ENCODE measurements around the gene IL17RC.
A peak's percentile ranks its signal among the peaks of the same experiment; 100 is the strongest.

IL17RC gene

DNA sequence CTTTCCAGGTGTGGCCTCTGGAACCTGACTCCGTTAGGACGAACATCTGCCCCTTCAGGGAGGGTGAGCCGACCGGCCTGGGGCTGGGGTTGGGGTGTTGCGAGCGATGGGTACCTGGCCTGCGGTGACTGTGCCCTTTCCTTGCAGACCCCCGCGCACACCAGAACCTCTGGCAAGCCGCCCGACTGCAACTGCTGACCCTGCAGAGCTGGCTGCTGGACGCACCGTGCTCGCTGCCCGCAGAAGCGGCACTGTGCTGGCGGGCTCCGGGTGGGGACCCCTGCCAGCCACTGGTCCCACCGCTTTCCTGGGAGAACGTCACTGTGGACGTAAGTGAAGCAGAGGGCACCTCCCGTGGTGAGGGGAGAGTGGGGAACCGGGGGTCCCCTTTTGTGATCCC is 11.3 kb downstream of the IL17RC start:
- H2AFZ ChIP-seq (ENCODE audit: low read depth, low read length), result no peak overlapping the region
- H3K9ac ChIP-seq (ENCODE audit: low read length), result no peak overlapping the region
- no peak overlapping the region for H3K4me2 ChIP-seq (ENCODE audit: low read length)
- TF ChIP-seq CTCF (IDR thresholded peaks at IDR 0.05; ENCODE audit: low read depth, low read length) (no peak), EZH2phosphoT487 (IDR thresholded peaks at IDR 0.05; ENCODE audit: low read depth) (no peak)
- no peaks in the 10 kb centered on the region for H4K20me1 ChIP-seq (ENCODE audit: insufficient read depth, low read length)
- no peaks in the 10 kb centered on the region for H3K9me3 ChIP-seq (ENCODE audit: insufficient read depth, low read length)
- no peak overlapping the region for H3K27ac ChIP-seq (ENCODE audit: low read length)
- no peaks in the 10 kb centered on the region for H3K79me2 ChIP-seq (ENCODE audit: low read length)
- H3K4me1 ChIP-seq (ENCODE audit: low read length), result peaks cover 3% of the 10 kb centered on the region; the same call in 1 of the 2 replicates
- peaks cover 6% of the 10 kb centered on the region; the same call in 1 of the 2 replicates for H3K27me3 ChIP-seq (ENCODE audit: low read depth, low read length)
- H3K36me3 ChIP-seq (replicated peaks; ENCODE audit: low read depth, low read length), result no peaks in the 10 kb centered on the region
- no peak overlapping the region for H3K4me3 ChIP-seq (ENCODE audit: low read length)

DNA sequence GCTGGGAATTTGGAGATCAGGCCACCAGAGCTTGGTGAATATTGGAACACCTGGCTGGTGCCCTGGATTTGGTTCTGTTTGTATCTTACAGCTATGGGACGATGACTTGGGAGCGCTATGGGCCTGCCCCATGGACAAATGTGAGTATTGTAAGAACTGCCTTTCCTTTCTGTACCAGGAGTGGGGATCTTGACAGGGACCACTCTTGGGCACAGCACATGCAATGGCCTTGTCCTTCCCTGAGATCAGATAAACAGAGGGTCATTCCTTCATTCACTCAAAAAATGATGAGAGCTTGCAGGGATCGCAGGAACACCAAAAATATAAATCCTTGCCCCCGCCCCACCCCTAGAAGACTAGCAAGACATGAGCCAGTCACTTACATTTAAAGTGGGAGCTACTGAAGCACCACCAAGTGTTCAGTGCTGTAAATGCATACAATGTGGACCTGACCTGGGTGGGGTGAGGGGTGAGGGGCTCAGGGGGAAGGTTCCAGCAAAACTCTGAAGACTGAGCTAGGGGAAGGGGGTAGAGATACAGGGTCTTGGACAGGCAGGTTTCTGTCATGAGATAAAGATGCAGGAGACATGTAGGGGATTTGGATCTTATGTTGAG is 14.0 kb downstream of the IL17RC start:
- H3K79me2 ChIP-seq (ENCODE audit: low read length), result peaks cover 11% of the 10 kb centered on the region
- H3K4me2 ChIP-seq (ENCODE audit: low read length), result no peak overlapping the region
- peak; percentile 53 for TF ChIP-seq CTCF (IDR thresholded peaks at IDR 0.05; ENCODE audit: low read depth, low read length)
- TF ChIP-seq EZH2phosphoT487 (IDR thresholded peaks at IDR 0.05; ENCODE audit: low read depth), result no peak
- peaks cover 3% of the 10 kb centered on the region; the same call in 1 of the 2 replicates for H3K27me3 ChIP-seq (ENCODE audit: low read depth, low read length)
- H2AFZ ChIP-seq (ENCODE audit: low read depth, low read length), result no peak overlapping the region
- H3K9ac ChIP-seq (ENCODE audit: low read length), result no peak overlapping the region
- no peak overlapping the region for H3K4me3 ChIP-seq (ENCODE audit: low read length)
- H3K4me1 ChIP-seq (ENCODE audit: low read length), result peaks cover 12% of the 10 kb centered on the region
- no peaks in the 10 kb centered on the region for H3K36me3 ChIP-seq (replicated peaks; ENCODE audit: low read depth, low read length)
- H3K9me3 ChIP-seq (ENCODE audit: insufficient read depth, low read length), result no peaks in the 10 kb centered on the region
- no peak overlapping the region for H3K27ac ChIP-seq (ENCODE audit: low read length)
- no peaks in the 10 kb centered on the region for H4K20me1 ChIP-seq (ENCODE audit: insufficient read depth, low read length)

DNA sequence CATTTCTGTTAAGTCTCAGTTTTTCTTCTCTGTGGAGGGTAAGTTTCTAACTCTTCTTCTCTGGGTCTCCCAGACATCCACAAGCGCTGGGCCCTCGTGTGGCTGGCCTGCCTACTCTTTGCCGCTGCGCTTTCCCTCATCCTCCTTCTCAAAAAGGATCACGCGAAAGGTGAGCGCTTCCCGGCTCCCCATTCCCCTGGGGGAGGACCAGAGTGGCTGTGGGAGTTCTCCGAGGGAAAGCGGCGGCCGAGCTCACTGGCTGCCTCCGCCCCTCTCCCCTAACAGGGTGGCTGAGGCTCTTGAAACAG is 15.6 kb downstream of the IL17RC start:
- TF ChIP-seq EZH2phosphoT487 (IDR thresholded peaks at IDR 0.05; ENCODE audit: low read depth), result no peak
- no peak for TF ChIP-seq CTCF (IDR thresholded peaks at IDR 0.05; ENCODE audit: low read depth, low read length)
- no peaks in the 10 kb centered on the region for H3K9me3 ChIP-seq (ENCODE audit: insufficient read depth, low read length)
- peak overlapping the region; percentile 79 for H3K9ac ChIP-seq (ENCODE audit: low read length)
- H3K27ac ChIP-seq (ENCODE audit: low read length), result no peak overlapping the region
- H4K20me1 ChIP-seq (ENCODE audit: insufficient read depth, low read length), result no peaks in the 10 kb centered on the region
- peak overlapping the region; percentile 86 for H3K4me2 ChIP-seq (ENCODE audit: low read length)
- H3K27me3 ChIP-seq (ENCODE audit: low read depth, low read length), result no peaks in the 10 kb centered on the region
- H3K79me2 ChIP-seq (ENCODE audit: low read length), result peaks cover 11% of the 10 kb centered on the region
- peaks cover 4% of the 10 kb centered on the region for H3K36me3 ChIP-seq (replicated peaks; ENCODE audit: low read depth, low read length)
- H3K4me3 ChIP-seq (ENCODE audit: low read length), result peak overlapping the region; percentile 92
- peaks cover 12% of the 10 kb centered on the region for H3K4me1 ChIP-seq (ENCODE audit: low read length)
- H2AFZ ChIP-seq (ENCODE audit: low read depth, low read length), result peak overlapping the region; percentile 65

- Histone ChIP-seq H3K9me3 (ENCODE audit: insufficient read depth, low read length) (no peaks in the 10 kb centered on the region), H4K20me1 (ENCODE audit: insufficient read depth, low read length) (no peaks in the 10 kb centered on the region)
These were observed 16.1 kb downstream of the IL17RC start for GRCh38 chr3:9932843-9933560.

More at GRCh38 chr3:9932843-9933560, 16.1 kb downstream of the IL17RC start:
- Histone ChIP-seq H3K9ac (ENCODE audit: low read length) (peak overlapping the region; percentile 79), H3K36me3 (replicated peaks; ENCODE audit: low read depth, low read length) (peaks cover 4% of the 10 kb centered on the region), H3K4me2 (ENCODE audit: low read length) (peak overlapping the region; percentile 86), H3K4me1 (ENCODE audit: low read length) (peaks cover 12% of the 10 kb centered on the region), H3K4me3 (ENCODE audit: low read length) (peak overlapping the region; percentile 92), H2AFZ (ENCODE audit: low read depth, low read length) (peak overlapping the region; percentile 85), H3K27me3 (ENCODE audit: low read depth, low read length) (no peaks in the 10 kb centered on the region), H3K79me2 (ENCODE audit: low read length) (peaks cover 11% of the 10 kb centered on the region), H3K27ac (ENCODE audit: low read length) (peak overlapping the region; percentile 65)
- TF ChIP-seq EZH2phosphoT487 (IDR thresholded peaks at IDR 0.05; ENCODE audit: low read depth), result no peak
- peak; percentile 59 for TF ChIP-seq CTCF (IDR thresholded peaks at IDR 0.05; ENCODE audit: low read depth, low read length)
